Nucleus accumbens (tissue), 56 donors: Measurements from ENCODE around the gene ROR2.
"Not testable (repeated sequence)": the region's sequence is repeated elsewhere in the genome, so short reads cannot be mapped to it uniquely, and the experiment has no call there.

Source experiments
- DNase-seq, 56 donors: peaks; one replicate each; lab custom pipeline; 2025; lab: John Stamatoyannopoulos, UW

Gene ROR2

DNA sequence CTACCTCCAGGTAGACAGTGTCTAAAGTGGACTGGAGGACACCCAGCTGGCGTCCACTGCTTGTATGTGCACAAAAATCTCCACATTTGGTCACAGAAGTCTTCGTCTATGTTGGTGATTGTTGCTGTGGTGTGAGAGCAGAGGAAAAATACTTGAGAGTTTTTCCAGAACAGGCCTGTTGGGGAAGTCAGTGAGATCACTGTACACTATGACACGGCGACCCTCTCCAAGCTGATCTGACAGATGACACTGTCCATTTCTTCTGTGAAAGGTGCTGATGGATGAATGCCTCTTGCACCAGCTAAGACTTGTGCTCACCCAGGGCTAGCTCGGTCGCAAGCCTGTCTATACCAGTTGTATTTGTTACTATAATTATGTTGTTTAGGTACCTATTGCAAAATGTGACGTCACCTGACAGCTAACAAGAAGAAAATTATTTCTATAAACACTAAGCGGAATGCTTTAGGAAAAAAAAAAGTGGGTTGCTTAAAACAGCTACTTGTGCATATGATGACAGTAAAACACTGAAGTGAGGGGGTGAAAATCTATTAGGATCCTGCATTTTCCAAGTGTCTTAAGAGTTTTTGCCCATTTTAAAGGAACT is 142.3 kb downstream of the ROR2 start:
- DNase-seq: no peak

GRCh38 chr9:91805031-91805430 is 145.0 kb downstream of the ROR2 start:
- no peak for DNase-seq

- DNase-seq: no peak
These were observed 145.9 kb downstream of the ROR2 start for GRCh38 chr9:91803970-91804752.

GRCh38 chr9:91803151-91803940 is 146.7 kb downstream of the ROR2 start:
- no peak for DNase-seq

GRCh38 chr9:91802391-91802790 is 147.6 kb downstream of the ROR2 start:
- DNase-seq: no peak

DNA sequence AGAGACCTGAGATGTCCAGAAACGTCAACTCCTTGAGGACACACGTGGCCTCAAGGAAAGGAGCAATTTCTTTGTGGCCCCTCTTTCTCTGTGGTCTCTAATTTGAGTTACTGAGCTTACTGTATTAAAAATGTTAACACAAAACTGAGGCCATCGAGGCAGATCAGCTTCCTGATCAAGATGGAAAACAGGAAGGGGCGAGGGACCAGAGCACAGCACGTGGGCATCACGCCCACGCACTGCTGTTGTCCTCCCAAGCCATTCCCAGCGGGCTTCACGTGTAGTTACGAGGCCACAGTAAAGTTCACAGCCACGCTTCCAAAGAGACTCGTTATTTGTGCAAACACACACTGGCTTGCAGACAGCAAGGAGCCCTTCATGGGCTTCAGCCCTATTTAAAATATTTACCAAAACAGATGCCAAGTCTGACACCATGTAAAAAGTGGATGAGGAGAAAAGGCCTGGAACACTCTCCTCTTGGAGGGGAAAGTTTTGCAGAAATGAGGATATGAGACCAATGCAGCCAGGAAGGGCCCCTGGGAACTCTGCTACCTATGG is 149.5 kb downstream of the ROR2 start:
- DNase-seq: no peak

DNA sequence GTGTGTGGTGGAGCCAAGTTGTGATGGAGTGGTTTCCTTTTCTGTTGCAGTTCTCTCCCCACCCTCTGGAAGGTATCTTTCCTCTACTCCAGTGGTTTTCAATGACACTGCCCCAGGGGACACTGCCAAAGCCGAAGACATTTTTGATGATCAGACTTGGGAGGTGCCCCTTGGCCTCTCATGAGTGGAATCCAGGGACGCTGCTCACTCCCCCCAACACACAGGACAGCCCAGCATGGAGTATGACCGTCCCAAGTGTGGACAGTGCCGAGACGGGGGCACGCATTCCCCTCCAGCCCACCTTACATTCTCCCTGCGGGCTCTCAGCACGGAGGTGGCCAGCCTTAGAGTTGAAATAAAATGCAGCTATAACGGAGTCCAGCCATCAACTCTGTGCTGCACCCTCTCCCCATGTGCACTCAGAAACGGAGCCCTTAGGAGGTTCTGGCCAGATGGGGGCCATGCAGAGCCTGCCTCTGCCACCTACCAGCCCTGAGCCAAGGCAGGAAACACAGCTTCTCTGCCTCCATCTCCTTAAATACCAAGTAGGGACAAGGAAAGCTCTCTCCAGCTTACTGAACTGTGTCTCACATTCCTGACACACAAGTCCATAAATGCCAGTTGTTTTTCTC is 150.8 kb downstream of the ROR2 start:
- DNase-seq: no peak

- peak in 1 of 56 donors; percentile 15 for DNase-seq
These were observed 151.5 kb downstream of the ROR2 start for GRCh38 chr9:91798273-91799112.

DNA sequence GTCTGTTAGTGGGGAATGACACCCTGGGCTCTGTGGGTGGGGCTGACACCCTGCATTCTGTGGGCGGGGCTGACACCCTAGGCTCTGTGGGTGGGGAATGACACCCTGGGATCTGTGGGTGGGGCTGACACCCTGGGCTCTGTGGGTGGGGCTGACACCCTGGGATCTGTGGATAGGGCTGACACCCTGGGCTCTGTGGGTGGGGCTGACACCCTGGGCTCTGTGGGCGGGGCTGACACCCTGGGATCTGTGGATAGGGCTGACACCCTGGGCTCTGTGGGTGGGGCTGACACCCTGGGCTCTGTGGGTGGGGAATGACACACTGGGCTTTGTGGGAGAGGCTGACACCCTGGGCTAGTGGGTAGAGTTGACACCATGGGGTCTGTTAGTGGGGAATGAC is 152.5 kb downstream of the ROR2 start:
- DNase-seq: not testable (repeated sequence)

DNA sequence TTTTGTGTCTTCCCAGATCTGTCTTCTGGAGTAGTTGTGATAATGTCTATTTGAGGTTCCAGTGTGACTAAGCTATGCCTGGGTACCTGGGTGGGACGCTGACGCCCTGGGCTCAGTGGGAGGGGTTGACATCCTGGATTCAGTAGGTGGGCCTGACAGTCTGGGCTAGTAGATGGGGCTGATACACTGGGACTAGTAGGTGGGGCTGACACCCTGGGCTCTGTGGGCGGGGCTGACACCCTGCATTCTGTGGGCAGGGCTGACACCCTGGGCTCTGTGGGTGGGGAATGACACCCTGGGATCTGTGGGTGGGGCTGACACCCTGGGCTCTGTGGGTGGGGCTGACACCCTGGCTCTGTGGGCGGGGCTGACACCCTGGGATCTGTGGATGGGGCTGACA is 153.5 kb downstream of the ROR2 start:
- peak in 23 of 56 donors; percentile 4 to 60 (median 24) for DNase-seq

DNA sequence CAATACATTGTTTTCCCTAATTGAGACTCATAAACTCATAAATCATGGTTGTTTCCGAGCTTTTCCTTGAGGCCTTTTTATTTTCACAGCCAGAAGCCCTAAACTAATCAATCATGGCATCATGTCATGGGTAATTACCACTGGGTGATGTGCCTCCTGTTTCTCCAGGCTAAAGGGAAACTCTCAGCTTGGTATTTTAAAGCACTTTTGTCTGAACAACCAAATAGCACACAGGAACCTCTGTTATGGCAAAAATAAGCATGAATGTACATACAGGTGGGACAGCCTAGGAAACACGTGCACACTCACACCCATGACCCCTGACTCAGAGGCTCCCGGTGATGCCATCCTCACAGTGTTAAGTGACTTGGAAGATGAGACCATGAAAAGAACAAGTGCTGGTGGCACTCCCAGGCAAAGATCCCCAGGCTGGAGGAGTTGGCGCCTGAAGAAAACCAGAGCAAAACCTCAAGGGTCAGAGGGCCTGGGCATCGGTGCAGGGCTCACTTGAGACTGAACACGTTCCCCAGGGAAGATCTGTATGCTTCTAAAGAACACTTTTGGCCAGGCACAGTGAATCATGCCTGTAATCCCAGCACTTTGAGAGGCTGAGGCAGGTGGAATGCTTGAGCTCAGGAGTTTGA is 154.3 kb downstream of the ROR2 start:
- peak in 2 of 56 donors; percentile 4 to 20 for DNase-seq

- DNase-seq: not testable (repeated sequence)
These were observed 156.7 kb downstream of the ROR2 start for GRCh38 chr9:91793371-91793770.

- no peak for DNase-seq
These were observed 159.1 kb downstream of the ROR2 start for GRCh38 chr9:91790917-91791316.

GRCh38 chr9:91789941-91790340 is 160.1 kb downstream of the ROR2 start:
- no peak for DNase-seq

DNA sequence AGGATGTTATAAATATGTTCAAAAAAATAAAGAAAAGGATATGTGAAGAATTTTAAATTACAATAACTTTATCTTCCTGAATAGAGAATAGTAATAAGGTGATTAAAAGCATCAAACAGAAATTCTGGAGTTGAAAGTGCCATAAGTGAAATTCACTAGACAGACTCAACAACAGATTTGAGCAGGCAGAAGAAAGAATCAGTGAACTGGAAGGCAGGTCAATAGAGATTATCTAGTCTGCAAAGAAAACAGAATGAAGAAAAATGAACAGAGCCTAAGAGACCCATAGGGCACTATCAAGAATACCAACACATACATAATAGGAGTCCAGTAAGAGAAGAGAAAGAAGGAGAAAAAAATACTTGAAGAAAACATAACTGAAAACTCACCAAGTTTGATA is 162.1 kb downstream of the ROR2 start:
- no peak for DNase-seq

DNA sequence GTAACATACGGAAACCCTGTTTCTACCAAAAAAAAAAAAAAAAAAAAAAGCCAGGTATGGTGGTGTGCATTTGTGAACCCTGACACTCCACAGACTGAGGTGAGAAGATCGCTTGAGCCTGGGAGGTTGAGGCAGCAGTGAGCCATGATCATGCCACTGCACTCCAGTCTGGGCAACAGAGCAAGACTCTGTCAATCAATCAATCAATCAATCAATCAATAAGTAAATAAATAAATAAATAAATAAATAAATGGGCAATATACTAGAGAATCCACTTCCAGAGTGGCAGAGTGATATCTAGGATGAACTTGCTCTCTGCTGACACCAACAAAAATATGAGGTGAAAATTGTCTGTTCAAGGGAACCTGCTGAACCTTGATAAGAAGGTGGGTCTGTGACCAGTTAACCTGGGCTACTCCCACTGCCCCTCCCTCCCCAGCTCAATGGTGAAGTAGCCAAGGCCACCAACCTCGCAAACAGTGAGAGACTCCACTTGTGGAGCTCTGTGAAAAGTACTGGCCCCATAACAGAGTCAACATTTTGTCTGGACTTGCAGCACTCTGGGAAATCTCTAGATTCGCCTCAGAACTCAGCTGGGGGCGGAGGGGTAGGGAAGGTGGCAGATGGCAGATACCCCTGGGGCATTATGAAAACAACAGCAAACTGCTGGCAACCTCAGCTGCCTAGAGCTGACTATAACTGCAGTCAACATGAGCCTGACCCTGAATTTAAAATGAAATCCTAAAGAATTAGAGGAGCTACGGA is 163.7 kb downstream of the ROR2 start:
- DNase-seq: no peak

GRCh38 chr9:91785447-91785842 is 164.6 kb downstream of the ROR2 start:
- no peak for DNase-seq

DNA sequence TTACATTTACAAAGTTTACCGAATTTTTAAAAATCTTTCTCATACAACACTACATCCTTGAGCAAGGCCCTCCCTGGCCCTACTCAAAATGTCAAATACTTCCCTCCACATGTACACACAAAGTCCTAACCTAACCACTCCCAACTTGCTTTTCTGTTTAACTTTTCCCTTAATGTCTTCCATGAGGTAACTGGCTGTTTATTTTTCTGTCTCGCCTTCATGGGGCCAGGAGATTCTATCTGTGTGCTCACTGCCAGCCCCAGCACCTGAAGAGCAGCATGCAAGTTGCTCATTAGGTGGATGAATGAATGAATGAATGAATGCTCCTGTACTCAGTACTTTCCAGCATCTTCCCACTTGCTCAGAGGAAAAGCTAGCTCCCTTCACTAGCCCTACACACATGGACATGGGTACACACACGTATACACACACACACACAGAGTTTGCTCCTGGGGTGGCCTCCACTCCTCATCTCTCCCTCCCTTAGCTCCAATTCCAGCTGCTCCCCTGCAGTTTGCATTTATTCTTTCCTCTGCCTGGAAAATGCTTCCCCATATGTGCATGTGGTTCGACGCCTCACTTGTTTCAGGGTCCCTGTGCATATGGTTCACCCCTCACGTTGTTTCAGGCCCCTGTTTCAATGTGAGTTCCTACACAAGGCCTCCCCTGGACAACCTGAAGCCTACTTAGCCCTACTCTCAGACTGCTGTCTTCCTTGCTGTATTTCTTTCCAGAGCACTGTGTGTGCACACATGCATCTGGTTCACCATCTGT is 165.2 kb downstream of the ROR2 start:
- DNase-seq: no peak
